GM12892 (cell line): ENCODE measurements around the gene HSD17B4.

Source experiments
- DNase-seq: peaks from one replicate; pipeline ENCODE4 v3.0.0; 2011; ENCODE audit not compliant: insufficient read length
- FAIRE-seq: peaks from 2 replicates; lab custom pipeline; 2011; peaks lifted over from hg19 to GRCh38; lab: Jason Lieb, UNC
- POLR2A ChIP-seq: IDR thresholded peaks from 2 replicates; pipeline ENCODE4 v1.6.1; 2011; ENCODE audit warnings: low read depth, low read length, control low read depth
- POLR2AphosphoS5 ChIP-seq: IDR thresholded peaks from 2 replicates; pipeline ENCODE4 v1.6.1; 2011; ENCODE audit warnings: low read depth, low read length, control low read depth
- TAF1 ChIP-seq: IDR thresholded peaks from 2 replicates; pipeline ENCODE4 v1.6.1; 2011; ENCODE audit warnings: low read depth, mild to moderate bottlenecking, control low read depth, low read length, borderline replicate concordance

Gene HSD17B4

GRCh38 chr5:119583684-119584083 lies 131.4 kb downstream of the HSD17B4 start:
- TF ChIP-seq POLR2AphosphoS5, result no peak
- no peak for TF ChIP-seq TAF1
- TF ChIP-seq POLR2A, result no peak
- DNase-seq (no peak), FAIRE-seq (no peak)
